Suprapubic skin (tissue), 4 donors: ENCODE measurements around the gene METTL17.

ENCODE experiments used
- EP300 ChIP-seq: sonication (generic); formaldehyde crosslinking; IDR thresholded peaks from one replicate; pipeline ENCODE4 v1.6.1; 2017; ENCODE audit warnings: antibody characterized with exemption
- POLR2A ChIP-seq, 2 donors: fragments of 450-650 bp; IDR thresholded peaks; one replicate each; pipeline ENCODE4 v1.6.1; 2017; ENCODE audit warnings: antibody characterized with exemption in 2 of 2, mild to moderate bottlenecking in 2 of 2, moderate library complexity in 2 of 2
- POLR2AphosphoS5 ChIP-seq, 3 donors: sonication (generic); formaldehyde crosslinking; IDR thresholded peaks; one replicate each; pipeline ENCODE4 v1.6.1; 2017; ENCODE audit warnings: antibody characterized with exemption in 3 of 3
- TF ChIP-seq, protein P1 (sequence below), 2 donors: fragments of 200-600 bp in 1 of 2; fragments of 450-650 bp in 1 of 2; sonication (generic) in 1 of 2; IDR thresholded peaks; one replicate each; pipeline ENCODE4 v1.5.1; 2016 to 2019; ENCODE audit warnings: antibody characterized with exemption in 2 of 2, mild to moderate bottlenecking in 1 of 2, moderate library complexity in 1 of 2

GRCh38 chr14:21011136-21011535 lies 21.4 kb downstream of the METTL17 start:
- TF ChIP-seq, protein P1, sequence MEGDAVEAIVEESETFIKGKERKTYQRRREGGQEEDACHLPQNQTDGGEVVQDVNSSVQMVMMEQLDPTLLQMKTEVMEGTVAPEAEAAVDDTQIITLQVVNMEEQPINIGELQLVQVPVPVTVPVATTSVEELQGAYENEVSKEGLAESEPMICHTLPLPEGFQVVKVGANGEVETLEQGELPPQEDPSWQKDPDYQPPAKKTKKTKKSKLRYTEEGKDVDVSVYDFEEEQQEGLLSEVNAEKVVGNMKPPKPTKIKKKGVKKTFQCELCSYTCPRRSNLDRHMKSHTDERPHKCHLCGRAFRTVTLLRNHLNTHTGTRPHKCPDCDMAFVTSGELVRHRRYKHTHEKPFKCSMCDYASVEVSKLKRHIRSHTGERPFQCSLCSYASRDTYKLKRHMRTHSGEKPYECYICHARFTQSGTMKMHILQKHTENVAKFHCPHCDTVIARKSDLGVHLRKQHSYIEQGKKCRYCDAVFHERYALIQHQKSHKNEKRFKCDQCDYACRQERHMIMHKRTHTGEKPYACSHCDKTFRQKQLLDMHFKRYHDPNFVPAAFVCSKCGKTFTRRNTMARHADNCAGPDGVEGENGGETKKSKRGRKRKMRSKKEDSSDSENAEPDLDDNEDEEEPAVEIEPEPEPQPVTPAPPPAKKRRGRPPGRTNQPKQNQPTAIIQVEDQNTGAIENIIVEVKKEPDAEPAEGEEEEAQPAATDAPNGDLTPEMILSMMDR (IDR thresholded peaks at IDR 0.05) = no peak
- TF ChIP-seq POLR2A (IDR thresholded peaks at IDR 0.05) (no peak), POLR2AphosphoS5 (IDR thresholded peaks at IDR 0.05) (no peak), EP300 (no peak)
